ENCODE measurements around the gene BCAP31. TPM values are rescaled to one million over a fixed set of nuclear protein-coding genes. Genes with fewer than 3 reads are reported as not detected.
"Not testable (repeated sequence)": the region's sequence is repeated elsewhere in the genome, so short reads cannot be mapped to it uniquely, and the experiment has no call there.

The BCAP31 gene
- total RNA-seq, 1 experiment from 2014 or later = 311 TPM

- H3K27me3 ChIP-seq, H3K36me3 ChIP-seq, H3K4me3 ChIP-seq, H3K9me3 ChIP-seq, DNase-seq: not testable (repeated sequence)
Measured at GRCh38 chrX:153704631-153705402, 19.4 kb downstream of the BCAP31 start.

- no peaks in the 10 kb centered on the region; the same call in 1 of the 2 replicates for H3K36me3 ChIP-seq
- H3K4me3 ChIP-seq = no peak overlapping the region
- no peak for DNase-seq
- H3K27me3 ChIP-seq = no peaks in the 10 kb centered on the region
- no peaks in the 10 kb centered on the region for H3K9me3 ChIP-seq
Measured at GRCh38 chrX:153704021-153704526, 20.1 kb downstream of the BCAP31 start.

- H3K27me3 ChIP-seq = no peaks in the 10 kb centered on the region
- DNase-seq = no peak
- H3K4me3 ChIP-seq = no peak overlapping the region
- H3K9me3 ChIP-seq = no peaks in the 10 kb centered on the region
- no peaks in the 10 kb centered on the region; the same call in 1 of the 2 replicates for H3K36me3 ChIP-seq
Measured at GRCh38 chrX:153703036-153703370, 21.2 kb downstream of the BCAP31 start.

- Histone ChIP-seq H3K4me3 (no peak overlapping the region), H3K9me3 (no peaks in the 10 kb centered on the region), H3K27me3 (no peaks in the 10 kb centered on the region), H3K36me3 (no peaks in the 10 kb centered on the region)
- no peak for DNase-seq
Measured at GRCh38 chrX:153702336-153703035, 21.7 kb downstream of the BCAP31 start.

DNA sequence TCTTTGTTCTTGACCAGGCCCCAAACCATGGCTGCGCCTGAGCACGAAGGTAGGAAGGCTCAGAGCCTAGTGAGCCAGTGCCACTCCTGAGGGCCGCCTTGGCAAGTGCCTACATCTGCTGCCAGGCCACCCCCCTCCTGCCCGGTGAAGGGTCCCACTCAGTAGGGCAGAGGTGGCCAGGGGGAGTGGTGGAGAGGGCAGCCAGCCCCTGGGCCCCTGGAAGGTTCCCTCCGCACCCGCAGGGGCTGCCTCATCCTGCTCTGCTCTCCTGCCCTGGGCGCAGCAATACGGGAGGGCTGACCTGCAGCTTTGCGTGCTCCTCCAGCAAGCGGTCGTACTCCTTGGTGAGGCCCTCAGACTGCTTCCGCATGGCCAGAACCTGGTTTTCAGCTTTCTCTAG lies 22.5 kb downstream of the BCAP31 start:
- no peak for DNase-seq
- Histone ChIP-seq H3K4me3 (no peak overlapping the region), H3K36me3 (no peaks in the 10 kb centered on the region), H3K27me3 (no peaks in the 10 kb centered on the region), H3K9me3 (no peaks in the 10 kb centered on the region)

DNA sequence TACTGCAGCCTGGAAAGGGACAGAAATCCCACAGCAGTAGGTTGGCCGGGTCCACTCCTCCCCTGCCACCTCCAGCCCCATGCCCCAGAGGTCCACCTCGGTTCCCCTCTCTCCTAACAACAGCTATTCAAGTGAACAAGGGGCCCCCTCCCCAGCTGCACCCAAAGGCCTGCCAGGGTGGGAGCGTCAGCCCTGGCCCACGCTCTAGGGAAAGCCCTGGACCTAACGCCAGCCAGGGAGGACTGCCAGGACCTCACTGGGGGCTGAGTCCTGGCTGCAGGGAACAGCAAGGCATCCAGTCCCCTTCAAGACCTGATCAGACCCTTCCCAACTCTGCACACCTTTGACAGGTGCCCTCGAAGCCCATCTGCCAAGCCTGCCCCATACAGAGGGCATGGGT lies 23.2 kb downstream of the BCAP31 start:
- Histone ChIP-seq H3K36me3 (no peaks in the 10 kb centered on the region), H3K9me3 (no peaks in the 10 kb centered on the region), H3K27me3 (no peaks in the 10 kb centered on the region), H3K4me3 (no peak overlapping the region)
- no peak for DNase-seq

GRCh38 chrX:153700376-153700945 lies 23.7 kb downstream of the BCAP31 start:
- no peaks in the 10 kb centered on the region for H3K9me3 ChIP-seq
- no peak for DNase-seq
- H3K4me3 ChIP-seq = no peak overlapping the region
- H3K36me3 ChIP-seq = no peaks in the 10 kb centered on the region
- no peaks in the 10 kb centered on the region for H3K27me3 ChIP-seq

DNA sequence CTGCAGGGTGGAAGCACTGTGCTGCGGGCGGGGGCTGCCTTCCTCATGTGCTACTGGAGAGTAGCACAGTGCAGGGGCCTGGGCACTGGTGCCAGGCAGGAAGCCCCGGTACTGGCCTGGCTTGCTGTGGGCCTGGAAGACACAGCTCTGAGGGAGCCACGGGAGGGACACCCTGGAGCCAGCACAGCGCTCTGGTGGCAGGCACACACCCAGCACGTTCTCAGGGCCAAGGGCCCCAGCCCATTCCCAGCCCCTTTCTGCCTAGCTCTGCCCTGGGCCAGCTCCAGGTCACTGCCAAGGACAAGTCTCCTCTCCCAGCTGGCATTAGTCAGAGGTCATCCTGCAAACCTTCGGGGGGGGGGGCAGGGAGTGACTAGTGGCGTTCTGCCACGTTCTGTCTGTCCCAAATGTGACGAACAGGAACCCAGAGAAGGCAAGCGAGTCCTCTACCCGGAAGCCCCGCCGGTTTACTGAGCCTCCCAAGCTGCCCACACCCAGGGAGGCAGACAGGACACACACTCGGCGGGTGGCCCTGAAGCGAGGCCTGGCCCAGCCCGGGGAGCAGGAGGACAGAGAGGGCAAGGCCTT lies 24.3 kb downstream of the BCAP31 start:
- H3K4me3 ChIP-seq, H3K9me3 ChIP-seq, H3K27me3 ChIP-seq, DNase-seq, H3K36me3 ChIP-seq: not testable (repeated sequence)

DNA sequence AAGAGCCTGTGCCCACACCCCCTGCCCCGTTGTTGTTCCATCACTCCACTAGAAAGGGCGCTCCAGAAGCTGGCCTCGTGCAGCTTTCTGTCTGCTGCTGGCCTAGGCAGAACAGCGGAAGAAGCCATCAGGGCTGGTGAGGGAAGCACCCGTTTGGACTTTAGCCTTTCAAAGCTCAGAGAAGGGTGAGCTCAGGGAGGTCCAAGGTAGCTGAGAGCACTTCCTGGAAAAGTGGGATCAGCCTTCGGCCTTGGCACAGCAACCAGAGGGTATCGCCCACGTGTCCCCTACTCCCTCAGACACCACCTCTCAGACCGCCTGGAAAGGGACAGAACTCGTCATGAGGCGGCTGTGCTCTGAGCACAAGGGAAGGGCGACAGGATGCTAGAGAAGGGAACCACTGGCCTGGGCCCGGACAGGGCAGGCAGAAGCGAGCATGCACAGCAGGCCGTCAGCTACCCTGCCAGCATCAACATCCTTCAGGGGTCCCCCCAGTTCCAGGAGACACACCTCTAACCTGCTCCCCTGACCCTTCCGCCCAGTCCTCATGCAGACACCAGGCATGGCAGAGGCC lies 24.9 kb downstream of the BCAP31 start:
- not testable (repeated sequence) for DNase-seq, H3K4me3 ChIP-seq, H3K9me3 ChIP-seq, H3K27me3 ChIP-seq, H3K36me3 ChIP-seq

- no peaks in the 10 kb centered on the region for H3K27me3 ChIP-seq
- DNase-seq = no peak
- no peaks in the 10 kb centered on the region for H3K9me3 ChIP-seq
- H3K4me3 ChIP-seq = no peak overlapping the region
- no peaks in the 10 kb centered on the region for H3K36me3 ChIP-seq
Measured at GRCh38 chrX:153697924-153698865, 26.0 kb downstream of the BCAP31 start.

DNA sequence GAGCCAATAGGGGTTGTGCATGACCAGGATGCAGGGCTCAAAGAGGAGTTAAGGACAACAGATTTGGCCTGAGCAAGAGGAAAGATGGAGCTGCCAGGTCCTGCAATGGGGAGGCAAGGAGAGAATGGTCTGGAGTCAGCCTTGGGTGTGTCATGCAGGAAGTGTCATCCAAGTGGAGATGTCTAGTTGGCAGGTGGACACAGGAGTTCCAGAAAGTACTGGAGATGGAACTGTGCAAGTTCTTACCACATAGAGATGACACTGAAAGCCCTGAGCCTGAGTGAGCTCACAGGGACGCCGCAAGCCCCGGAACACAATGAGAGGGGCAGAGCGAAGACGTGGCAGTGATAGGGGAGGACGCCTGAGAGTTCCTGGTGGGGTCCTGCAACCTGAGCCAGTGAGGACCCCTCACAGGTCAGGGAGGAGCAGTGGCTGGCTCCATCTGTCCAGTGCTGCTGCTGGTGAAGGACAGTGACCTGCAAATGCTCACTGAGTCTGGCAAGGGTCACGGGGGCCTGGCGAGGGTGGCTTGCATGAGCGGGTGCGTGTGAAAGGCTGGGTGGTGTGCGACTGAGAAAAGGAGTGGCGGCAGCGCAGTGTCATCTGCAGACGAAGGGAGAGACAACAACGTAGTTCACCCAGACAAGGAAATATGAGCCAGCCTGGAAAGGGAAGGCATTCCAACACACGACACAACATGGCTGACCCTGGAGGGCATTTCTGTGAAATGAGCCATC lies 27.0 kb downstream of the BCAP31 start:
- not testable (repeated sequence) for H3K36me3 ChIP-seq, H3K4me3 ChIP-seq, DNase-seq, H3K9me3 ChIP-seq, H3K27me3 ChIP-seq

GRCh38 chrX:153696538-153696937 lies 27.6 kb downstream of the BCAP31 start:
- not testable (repeated sequence) for H3K27me3 ChIP-seq, H3K9me3 ChIP-seq, DNase-seq, H3K36me3 ChIP-seq, H3K4me3 ChIP-seq

DNA sequence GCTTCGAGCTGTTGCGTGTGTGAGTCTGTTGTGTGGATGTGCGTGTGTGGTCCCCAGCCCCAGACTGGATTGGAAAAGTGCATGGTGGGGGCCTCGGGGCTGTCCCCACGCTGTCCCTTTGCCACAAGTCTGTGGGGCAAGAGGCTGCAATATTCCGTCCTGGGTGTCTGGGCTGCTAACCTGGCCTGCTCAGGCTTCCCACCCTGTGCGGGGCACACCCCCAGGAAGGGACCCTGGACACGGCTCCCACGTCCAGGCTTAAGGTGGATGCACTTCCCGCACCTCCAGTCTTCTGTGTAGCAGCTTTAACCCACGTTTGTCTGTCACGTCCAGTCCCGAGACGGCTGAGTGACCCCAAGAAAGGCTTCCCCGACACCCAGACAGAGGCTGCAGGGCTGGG lies 28.1 kb downstream of the BCAP31 start:
- Histone ChIP-seq H3K9me3 (no peaks in the 10 kb centered on the region), H3K36me3 (no peaks in the 10 kb centered on the region), H3K4me3 (no peak overlapping the region), H3K27me3 (no peaks in the 10 kb centered on the region)
- no peak for DNase-seq

- Histone ChIP-seq H3K4me3 (no peak overlapping the region), H3K27me3 (no peaks in the 10 kb centered on the region), H3K36me3 (no peaks in the 10 kb centered on the region), H3K9me3 (no peaks in the 10 kb centered on the region)
- no peak for DNase-seq
Measured at GRCh38 chrX:153694687-153695270, 29.4 kb downstream of the BCAP31 start.

DNA sequence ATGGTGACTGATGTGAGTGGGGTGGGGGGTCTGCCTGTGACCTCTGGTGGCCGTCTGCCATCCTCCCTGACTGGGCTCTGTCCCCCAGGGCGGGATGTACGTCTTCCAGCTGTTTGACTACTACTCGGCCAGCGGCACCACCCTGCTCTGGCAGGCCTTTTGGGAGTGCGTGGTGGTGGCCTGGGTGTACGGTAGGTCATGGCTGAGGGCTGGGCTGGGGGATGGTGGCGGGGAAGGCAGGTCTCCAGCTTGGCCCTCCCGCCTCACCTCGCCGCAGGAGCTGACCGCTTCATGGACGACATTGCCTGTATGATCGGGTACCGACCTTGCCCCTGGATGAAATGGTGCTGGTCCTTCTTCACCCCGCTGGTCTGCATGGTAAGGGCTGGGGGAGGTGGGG lies 29.9 kb downstream of the BCAP31 start:
- H3K36me3 ChIP-seq, H3K4me3 ChIP-seq, H3K27me3 ChIP-seq, DNase-seq, H3K9me3 ChIP-seq: not testable (repeated sequence)
